ENCODE measurements around the gene BEST2. TPM values are rescaled to one million over a fixed set of nuclear protein-coding genes. Genes with fewer than 3 reads are reported as not detected.

The BEST2 gene
- total RNA-seq, 2 donors from 2014 or later, result 12.1 to 22.6 TPM

- Histone ChIP-seq H3K9ac (ENCODE audit: low read depth in 2 of 2, low read length in 2 of 2) (no peak overlapping the region), H3K36me3 (no peaks in the 10 kb centered on the region), H3K9me3 (no peaks in the 10 kb centered on the region), H3K27me3 (no peaks in the 10 kb centered on the region), H3K27ac (no peak overlapping the region), H3K4me3 (no peak overlapping the region), H3K4me1 (no peaks in the 10 kb centered on the region)
- intact Hi-C loops (cut with DNase I), result no loop called here
- DNase-seq, result no peak
- no peak for TF ChIP-seq CTCF (IDR thresholded peaks at IDR 0.05)
Observed at GRCh38 chr19:12767150-12767549, 15.6 kb downstream of the BEST2 start.

GRCh38 chr19:12767666-12768065 is 16.1 kb downstream of the BEST2 start:
- H3K27me3 ChIP-seq, result no peaks in the 10 kb centered on the region
- H3K4me3 ChIP-seq, result no peak overlapping the region
- H3K36me3 ChIP-seq, result no peaks in the 10 kb centered on the region
- TF ChIP-seq CTCF (IDR thresholded peaks at IDR 0.05), result no peak
- no peak overlapping the region for H3K9ac ChIP-seq (ENCODE audit: low read depth in 2 of 2, low read length in 2 of 2)
- H3K27ac ChIP-seq, result no peak overlapping the region
- H3K4me1 ChIP-seq, result no peaks in the 10 kb centered on the region
- DNase-seq, result no peak
- H3K9me3 ChIP-seq, result no peaks in the 10 kb centered on the region
- intact Hi-C loops (cut with DNase I), result no loop called here

GRCh38 chr19:12769689-12770088 is 18.1 kb downstream of the BEST2 start:
- no peak overlapping the region for H3K4me3 ChIP-seq
- peak; percentile 59 for DNase-seq
- TF ChIP-seq CTCF (IDR thresholded peaks at IDR 0.05), result no peak
- no peaks in the 10 kb centered on the region for H3K27me3 ChIP-seq
- H3K4me1 ChIP-seq, result no peaks in the 10 kb centered on the region
- no peaks in the 10 kb centered on the region for H3K36me3 ChIP-seq
- no peak overlapping the region for H3K27ac ChIP-seq
- intact Hi-C loops (cut with DNase I), result no loop called here
- no peaks in the 10 kb centered on the region for H3K9me3 ChIP-seq
- H3K9ac ChIP-seq (ENCODE audit: low read depth in 2 of 2, low read length in 2 of 2), result no peak overlapping the region

- no peak for TF ChIP-seq CTCF (IDR thresholded peaks at IDR 0.05)
- intact Hi-C loops (cut with DNase I), result no loop called here
- H3K36me3 ChIP-seq, result no peaks in the 10 kb centered on the region
Observed at GRCh38 chr19:12770922-12771321, 19.3 kb downstream of the BEST2 start.

GRCh38 chr19:12772323-12772722 is 20.7 kb downstream of the BEST2 start:
- no peaks in the 10 kb centered on the region for H3K27me3 ChIP-seq

More at GRCh38 chr19:12770922-12771321, 19.3 kb downstream of the BEST2 start:
- H3K4me3 ChIP-seq, result no peak overlapping the region
- H3K27ac ChIP-seq, result no peak overlapping the region
- peak overlapping the region in 1 of 2 donors; percentile 24 for H3K9ac ChIP-seq (ENCODE audit: low read depth in 2 of 2, low read length in 2 of 2)
- no peaks in the 10 kb centered on the region for H3K4me1 ChIP-seq
- DNase-seq, result no peak
- H3K9me3 ChIP-seq, result no peaks in the 10 kb centered on the region
- no peaks in the 10 kb centered on the region for H3K27me3 ChIP-seq

More at GRCh38 chr19:12772323-12772722, 20.7 kb downstream of the BEST2 start:
- intact Hi-C loops (cut with DNase I), result no loop called here
- Histone ChIP-seq H3K4me3 (no peak overlapping the region), H3K9me3 (no peaks in the 10 kb centered on the region), H3K9ac (ENCODE audit: low read depth in 2 of 2, low read length in 2 of 2) (no peak overlapping the region), H3K4me1 (peaks cover 3% of the 10 kb centered on the region), H3K36me3 (no peaks in the 10 kb centered on the region), H3K27ac (no peak overlapping the region)
- no peak for DNase-seq
- TF ChIP-seq CTCF (IDR thresholded peaks at IDR 0.05), result no peak

All from colonic mucosa (tissue), 4 donors.